ENCODE measurements around the gene NFKBIA. TPM values are rescaled to one million over a fixed set of nuclear protein-coding genes. Genes with fewer than 3 reads are reported as not detected.

The NFKBIA gene
- total RNA-seq, 1 experiment from 2014 or later = 29.3 TPM

DNA sequence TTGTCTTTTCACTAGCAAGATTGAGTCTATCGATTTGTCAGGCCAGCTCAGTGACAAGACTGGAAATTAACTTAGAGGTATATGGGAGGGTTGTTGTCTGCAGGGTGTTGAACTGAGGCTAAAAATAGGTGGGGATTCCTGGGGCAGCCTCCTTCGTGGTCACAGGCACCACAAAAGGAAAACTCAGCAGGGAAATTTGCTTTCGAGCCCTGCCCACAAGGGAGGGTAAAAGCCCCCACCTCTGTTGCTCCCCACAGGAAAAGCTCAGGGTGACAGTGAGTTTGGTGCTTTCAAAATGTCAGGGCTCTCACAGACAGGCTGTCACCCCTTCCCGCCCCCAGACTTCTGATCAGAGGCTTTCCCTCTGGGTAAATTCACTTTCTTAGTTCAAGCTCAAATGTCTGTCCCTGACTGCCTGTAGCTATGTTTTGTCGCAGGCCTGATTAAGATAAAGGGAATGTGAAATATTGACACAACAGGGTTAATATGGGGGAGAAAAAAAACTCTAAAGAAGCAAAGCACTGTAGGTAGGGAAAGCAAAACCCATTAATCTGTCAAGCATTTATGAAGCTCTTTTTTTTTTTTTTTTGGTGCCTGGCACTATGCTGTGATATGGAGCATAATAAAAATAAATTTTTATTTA lies 11.7 kb upstream of the NFKBIA start:
- Mint-ChIP-seq H3K4me1 (peaks cover 40% of the 10 kb centered on the region), H3K9me3 (no peaks in the 10 kb centered on the region), H3K4me3 (no peak overlapping the region), H3K36me3 (no peaks in the 10 kb centered on the region), H3K27me3 (ENCODE audit: low read depth) (no peaks in the 10 kb centered on the region), H3K27ac (no peak overlapping the region)
- DNase-seq (ENCODE audit: low spot score) (no peak), ATAC-seq (no peak)
- TF ChIP-seq, protein P1, sequence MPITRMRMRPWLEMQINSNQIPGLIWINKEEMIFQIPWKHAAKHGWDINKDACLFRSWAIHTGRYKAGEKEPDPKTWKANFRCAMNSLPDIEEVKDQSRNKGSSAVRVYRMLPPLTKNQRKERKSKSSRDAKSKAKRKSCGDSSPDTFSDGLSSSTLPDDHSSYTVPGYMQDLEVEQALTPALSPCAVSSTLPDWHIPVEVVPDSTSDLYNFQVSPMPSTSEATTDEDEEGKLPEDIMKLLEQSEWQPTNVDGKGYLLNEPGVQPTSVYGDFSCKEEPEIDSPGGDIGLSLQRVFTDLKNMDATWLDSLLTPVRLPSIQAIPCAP (CRISPR knock-in tag; IDR thresholded peaks at IDR 0.05) = no peak
- no peak for TF ChIP-seq HMGA2 (CRISPR knock-in tag; IDR thresholded peaks at IDR 0.05)
- no peak for TF ChIP-seq ZNF138 (CRISPR knock-in tag; conservative IDR thresholded peaks at IDR 0.05)
- TF ChIP-seq ZBTB21 (CRISPR knock-in tag; IDR thresholded peaks at IDR 0.05; ENCODE audit: borderline replicate concordance) = no peak
- TF ChIP-seq TEAD1 (CRISPR knock-in tag; IDR thresholded peaks at IDR 0.05) = no peak
- TF ChIP-seq, protein P2, sequence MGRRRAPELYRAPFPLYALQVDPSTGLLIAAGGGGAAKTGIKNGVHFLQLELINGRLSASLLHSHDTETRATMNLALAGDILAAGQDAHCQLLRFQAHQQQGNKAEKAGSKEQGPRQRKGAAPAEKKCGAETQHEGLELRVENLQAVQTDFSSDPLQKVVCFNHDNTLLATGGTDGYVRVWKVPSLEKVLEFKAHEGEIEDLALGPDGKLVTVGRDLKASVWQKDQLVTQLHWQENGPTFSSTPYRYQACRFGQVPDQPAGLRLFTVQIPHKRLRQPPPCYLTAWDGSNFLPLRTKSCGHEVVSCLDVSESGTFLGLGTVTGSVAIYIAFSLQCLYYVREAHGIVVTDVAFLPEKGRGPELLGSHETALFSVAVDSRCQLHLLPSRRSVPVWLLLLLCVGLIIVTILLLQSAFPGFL (CRISPR knock-in tag; IDR thresholded peaks at IDR 0.05; ENCODE audit: borderline replicate concordance) = no peak
- no peak for TF ChIP-seq ZNF671 (CRISPR knock-in tag; IDR thresholded peaks at IDR 0.05)
- TF ChIP-seq, protein P3, sequence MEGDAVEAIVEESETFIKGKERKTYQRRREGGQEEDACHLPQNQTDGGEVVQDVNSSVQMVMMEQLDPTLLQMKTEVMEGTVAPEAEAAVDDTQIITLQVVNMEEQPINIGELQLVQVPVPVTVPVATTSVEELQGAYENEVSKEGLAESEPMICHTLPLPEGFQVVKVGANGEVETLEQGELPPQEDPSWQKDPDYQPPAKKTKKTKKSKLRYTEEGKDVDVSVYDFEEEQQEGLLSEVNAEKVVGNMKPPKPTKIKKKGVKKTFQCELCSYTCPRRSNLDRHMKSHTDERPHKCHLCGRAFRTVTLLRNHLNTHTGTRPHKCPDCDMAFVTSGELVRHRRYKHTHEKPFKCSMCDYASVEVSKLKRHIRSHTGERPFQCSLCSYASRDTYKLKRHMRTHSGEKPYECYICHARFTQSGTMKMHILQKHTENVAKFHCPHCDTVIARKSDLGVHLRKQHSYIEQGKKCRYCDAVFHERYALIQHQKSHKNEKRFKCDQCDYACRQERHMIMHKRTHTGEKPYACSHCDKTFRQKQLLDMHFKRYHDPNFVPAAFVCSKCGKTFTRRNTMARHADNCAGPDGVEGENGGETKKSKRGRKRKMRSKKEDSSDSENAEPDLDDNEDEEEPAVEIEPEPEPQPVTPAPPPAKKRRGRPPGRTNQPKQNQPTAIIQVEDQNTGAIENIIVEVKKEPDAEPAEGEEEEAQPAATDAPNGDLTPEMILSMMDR (IDR thresholded peaks at IDR 0.05) = no peak
- TF ChIP-seq, protein P4, sequence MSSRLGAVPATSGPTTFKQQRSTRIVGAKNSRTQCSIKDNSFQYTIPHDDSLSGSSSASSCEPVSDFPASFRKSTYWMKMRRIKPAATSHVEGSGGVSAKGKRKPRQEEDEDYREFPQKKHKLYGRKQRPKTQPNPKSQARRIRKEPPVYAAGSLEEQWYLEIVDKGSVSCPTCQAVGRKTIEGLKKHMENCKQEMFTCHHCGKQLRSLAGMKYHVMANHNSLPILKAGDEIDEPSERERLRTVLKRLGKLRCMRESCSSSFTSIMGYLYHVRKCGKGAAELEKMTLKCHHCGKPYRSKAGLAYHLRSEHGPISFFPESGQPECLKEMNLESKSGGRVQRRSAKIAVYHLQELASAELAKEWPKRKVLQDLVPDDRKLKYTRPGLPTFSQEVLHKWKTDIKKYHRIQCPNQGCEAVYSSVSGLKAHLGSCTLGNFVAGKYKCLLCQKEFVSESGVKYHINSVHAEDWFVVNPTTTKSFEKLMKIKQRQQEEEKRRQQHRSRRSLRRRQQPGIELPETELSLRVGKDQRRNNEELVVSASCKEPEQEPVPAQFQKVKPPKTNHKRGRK (CRISPR knock-in tag; IDR thresholded peaks at IDR 0.05; ENCODE audit: borderline replicate concordance) = no peak
- no peak for TF ChIP-seq MXD4 (CRISPR knock-in tag; IDR thresholded peaks at IDR 0.05; ENCODE audit: borderline replicate concordance)
- TF ChIP-seq KAT7 (CRISPR knock-in tag; IDR thresholded peaks at IDR 0.05; ENCODE audit: borderline replicate concordance) = no peak
- no peak for TF ChIP-seq CREM (CRISPR knock-in tag; IDR thresholded peaks at IDR 0.05)
- CTCF ChIA-PET = interaction anchor here (0.7 to 1.6 kb wide), 6 partner anchors 12 to 743 kb away, joined by 3 to 6 read pairs (median 3); partner anchors contain the start of gene FAM177A1
- POLR2A ChIA-PET = interaction anchor here (0.5 to 0.7 kb wide), 3 partner anchors 37 to 974 kb away, joined by 4 read pairs; no protein-coding TSS in a partner anchor

DNA sequence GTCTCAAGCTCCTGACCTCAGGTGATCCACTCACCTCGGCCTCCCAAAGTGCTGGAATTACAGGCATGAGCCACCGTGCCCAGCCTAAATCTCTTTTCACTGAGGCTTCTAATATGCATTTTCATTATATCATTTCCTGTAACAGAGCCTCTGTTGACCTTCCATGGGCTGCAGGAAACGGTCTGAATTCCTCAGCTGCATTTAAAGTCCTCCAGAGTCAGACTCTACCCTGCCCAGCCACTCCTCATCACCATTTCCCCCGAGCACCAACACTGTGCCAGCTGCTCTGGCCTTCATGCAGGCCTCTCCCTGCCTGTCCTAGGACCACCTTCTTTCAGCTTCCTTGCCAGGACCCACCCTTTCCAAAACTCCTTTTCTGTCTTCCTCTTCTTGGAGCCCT lies 9.8 kb upstream of the NFKBIA start:
- no peak for DNase-seq (ENCODE audit: low spot score)

More for the DNA sequence above, 9.8 kb upstream of the NFKBIA start:
- ATAC-seq = peak; percentile 35
- CTCF ChIA-PET = interaction anchor here (0.7 to 2.0 kb wide), 11 partner anchors 24 to 741 kb away, joined by 3 to 9 read pairs (median 4); no protein-coding TSS in a partner anchor
- no peak overlapping the region for H3K4me3 Mint-ChIP-seq
- no peaks in the 10 kb centered on the region for H3K9me3 Mint-ChIP-seq
- H3K27me3 Mint-ChIP-seq (ENCODE audit: low read depth) = no peaks in the 10 kb centered on the region
- H3K36me3 Mint-ChIP-seq = no peaks in the 10 kb centered on the region
- H3K27ac Mint-ChIP-seq = peak overlapping the region; percentile 81; the same call in 1 of the 2 replicates
- POLR2A ChIA-PET = no interaction called here
- no peak for TF ChIP-seq CREB1 (CRISPR knock-in tag; IDR thresholded peaks at IDR 0.05)
- TF ChIP-seq ZNF138 (CRISPR knock-in tag; conservative IDR thresholded peaks at IDR 0.05) = no peak
- TF ChIP-seq, protein P5, sequence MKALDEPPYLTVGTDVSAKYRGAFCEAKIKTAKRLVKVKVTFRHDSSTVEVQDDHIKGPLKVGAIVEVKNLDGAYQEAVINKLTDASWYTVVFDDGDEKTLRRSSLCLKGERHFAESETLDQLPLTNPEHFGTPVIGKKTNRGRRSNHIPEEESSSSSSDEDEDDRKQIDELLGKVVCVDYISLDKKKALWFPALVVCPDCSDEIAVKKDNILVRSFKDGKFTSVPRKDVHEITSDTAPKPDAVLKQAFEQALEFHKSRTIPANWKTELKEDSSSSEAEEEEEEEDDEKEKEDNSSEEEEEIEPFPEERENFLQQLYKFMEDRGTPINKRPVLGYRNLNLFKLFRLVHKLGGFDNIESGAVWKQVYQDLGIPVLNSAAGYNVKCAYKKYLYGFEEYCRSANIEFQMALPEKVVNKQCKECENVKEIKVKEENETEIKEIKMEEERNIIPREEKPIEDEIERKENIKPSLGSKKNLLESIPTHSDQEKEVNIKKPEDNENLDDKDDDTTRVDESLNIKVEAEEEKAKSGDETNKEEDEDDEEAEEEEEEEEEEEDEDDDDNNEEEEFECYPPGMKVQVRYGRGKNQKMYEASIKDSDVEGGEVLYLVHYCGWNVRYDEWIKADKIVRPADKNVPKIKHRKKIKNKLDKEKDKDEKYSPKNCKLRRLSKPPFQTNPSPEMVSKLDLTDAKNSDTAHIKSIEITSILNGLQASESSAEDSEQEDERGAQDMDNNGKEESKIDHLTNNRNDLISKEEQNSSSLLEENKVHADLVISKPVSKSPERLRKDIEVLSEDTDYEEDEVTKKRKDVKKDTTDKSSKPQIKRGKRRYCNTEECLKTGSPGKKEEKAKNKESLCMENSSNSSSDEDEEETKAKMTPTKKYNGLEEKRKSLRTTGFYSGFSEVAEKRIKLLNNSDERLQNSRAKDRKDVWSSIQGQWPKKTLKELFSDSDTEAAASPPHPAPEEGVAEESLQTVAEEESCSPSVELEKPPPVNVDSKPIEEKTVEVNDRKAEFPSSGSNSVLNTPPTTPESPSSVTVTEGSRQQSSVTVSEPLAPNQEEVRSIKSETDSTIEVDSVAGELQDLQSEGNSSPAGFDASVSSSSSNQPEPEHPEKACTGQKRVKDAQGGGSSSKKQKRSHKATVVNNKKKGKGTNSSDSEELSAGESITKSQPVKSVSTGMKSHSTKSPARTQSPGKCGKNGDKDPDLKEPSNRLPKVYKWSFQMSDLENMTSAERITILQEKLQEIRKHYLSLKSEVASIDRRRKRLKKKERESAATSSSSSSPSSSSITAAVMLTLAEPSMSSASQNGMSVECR (CRISPR knock-in tag; IDR thresholded peaks at IDR 0.05; ENCODE audit: borderline replicate concordance) = no peak
- no peak for TF ChIP-seq ZNF263 (CRISPR knock-in tag; IDR thresholded peaks at IDR 0.05; ENCODE audit: low read depth)
- TF ChIP-seq, protein P6, sequence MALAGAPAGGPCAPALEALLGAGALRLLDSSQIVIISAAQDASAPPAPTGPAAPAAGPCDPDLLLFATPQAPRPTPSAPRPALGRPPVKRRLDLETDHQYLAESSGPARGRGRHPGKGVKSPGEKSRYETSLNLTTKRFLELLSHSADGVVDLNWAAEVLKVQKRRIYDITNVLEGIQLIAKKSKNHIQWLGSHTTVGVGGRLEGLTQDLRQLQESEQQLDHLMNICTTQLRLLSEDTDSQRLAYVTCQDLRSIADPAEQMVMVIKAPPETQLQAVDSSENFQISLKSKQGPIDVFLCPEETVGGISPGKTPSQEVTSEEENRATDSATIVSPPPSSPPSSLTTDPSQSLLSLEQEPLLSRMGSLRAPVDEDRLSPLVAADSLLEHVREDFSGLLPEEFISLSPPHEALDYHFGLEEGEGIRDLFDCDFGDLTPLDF (CRISPR knock-in tag; IDR thresholded peaks at IDR 0.05) = no peak
- H3K4me1 Mint-ChIP-seq = peaks cover 40% of the 10 kb centered on the region
